Measurements from ENCODE around the gene TPR. TPM values are rescaled to one million over a fixed set of nuclear protein-coding genes. Genes with fewer than 3 reads are reported as not detected.

TPR gene
- total RNA-seq, 4 donors from 2014 or later: 70.9 to 94.7 (median 75.4) TPM

DNA sequence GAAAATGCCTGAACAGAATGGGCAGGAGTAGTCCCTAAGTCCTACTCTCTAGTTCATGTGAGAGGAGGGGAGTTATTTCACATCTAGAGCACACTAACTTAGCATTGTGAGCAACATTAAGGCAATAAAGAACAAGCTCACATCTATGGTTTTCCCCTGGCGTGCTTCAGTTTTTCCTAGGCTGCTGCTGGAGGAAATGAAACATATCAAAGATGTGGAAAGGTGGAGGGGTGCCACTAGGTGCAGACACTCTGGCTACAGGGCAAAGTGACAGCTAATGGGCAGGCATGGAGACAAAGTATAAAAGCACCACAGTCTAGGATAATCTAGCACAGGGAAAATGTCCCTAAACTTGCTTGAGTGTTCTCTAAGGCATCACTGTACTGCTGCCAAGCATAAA lies 82.2 kb downstream of the TPR start:
- DNase-seq (ENCODE audit: low spot score in 2 of 2): no peak
- intact Hi-C loops (cut with DNase I; ENCODE audit: low total_unique reads): no loop called here
- 67 to 77% methylated on average over 1 of the region's 1 CpG for WGBS, 2 donors
- no peak overlapping the region for H3K4me3 ChIP-seq (ENCODE audit: low read depth, poor library complexity, severe bottlenecking)
- TF ChIP-seq POLR2A (IDR thresholded peaks at IDR 0.05): no peak
- TF ChIP-seq, protein P1, sequence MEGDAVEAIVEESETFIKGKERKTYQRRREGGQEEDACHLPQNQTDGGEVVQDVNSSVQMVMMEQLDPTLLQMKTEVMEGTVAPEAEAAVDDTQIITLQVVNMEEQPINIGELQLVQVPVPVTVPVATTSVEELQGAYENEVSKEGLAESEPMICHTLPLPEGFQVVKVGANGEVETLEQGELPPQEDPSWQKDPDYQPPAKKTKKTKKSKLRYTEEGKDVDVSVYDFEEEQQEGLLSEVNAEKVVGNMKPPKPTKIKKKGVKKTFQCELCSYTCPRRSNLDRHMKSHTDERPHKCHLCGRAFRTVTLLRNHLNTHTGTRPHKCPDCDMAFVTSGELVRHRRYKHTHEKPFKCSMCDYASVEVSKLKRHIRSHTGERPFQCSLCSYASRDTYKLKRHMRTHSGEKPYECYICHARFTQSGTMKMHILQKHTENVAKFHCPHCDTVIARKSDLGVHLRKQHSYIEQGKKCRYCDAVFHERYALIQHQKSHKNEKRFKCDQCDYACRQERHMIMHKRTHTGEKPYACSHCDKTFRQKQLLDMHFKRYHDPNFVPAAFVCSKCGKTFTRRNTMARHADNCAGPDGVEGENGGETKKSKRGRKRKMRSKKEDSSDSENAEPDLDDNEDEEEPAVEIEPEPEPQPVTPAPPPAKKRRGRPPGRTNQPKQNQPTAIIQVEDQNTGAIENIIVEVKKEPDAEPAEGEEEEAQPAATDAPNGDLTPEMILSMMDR (IDR thresholded peaks at IDR 0.05): no peak

DNA sequence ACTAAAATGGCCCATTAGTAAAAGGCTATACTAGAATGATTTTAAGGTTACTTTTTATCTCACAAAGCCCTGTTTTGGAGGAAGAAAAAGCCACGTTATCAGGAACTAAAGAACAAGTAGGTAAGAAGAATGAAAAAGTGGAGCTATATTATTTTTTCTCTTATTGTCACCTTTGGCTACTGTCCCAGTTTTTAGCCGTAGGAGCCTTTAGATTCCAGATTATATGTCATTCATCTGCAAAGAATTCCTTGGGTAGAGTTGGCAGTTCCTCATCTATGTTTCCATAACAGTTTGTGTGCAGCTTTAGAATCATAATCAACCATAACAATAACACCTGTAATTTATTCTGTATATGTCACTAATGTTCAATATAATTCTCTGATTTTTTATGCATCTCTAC lies 83.8 kb downstream of the TPR start:
- H3K4me3 ChIP-seq (ENCODE audit: low read depth, poor library complexity, severe bottlenecking): no peak overlapping the region
- no peak for TF ChIP-seq POLR2A (IDR thresholded peaks at IDR 0.05)
- TF ChIP-seq, protein P1 (IDR thresholded peaks at IDR 0.05): no peak
- 39 to 62% methylated on average over 2 of the region's 2 CpGs for WGBS, 2 donors
- intact Hi-C loops (cut with DNase I; ENCODE audit: low total_unique reads): no loop called here
- no peak for DNase-seq (ENCODE audit: low spot score in 2 of 2)

DNA sequence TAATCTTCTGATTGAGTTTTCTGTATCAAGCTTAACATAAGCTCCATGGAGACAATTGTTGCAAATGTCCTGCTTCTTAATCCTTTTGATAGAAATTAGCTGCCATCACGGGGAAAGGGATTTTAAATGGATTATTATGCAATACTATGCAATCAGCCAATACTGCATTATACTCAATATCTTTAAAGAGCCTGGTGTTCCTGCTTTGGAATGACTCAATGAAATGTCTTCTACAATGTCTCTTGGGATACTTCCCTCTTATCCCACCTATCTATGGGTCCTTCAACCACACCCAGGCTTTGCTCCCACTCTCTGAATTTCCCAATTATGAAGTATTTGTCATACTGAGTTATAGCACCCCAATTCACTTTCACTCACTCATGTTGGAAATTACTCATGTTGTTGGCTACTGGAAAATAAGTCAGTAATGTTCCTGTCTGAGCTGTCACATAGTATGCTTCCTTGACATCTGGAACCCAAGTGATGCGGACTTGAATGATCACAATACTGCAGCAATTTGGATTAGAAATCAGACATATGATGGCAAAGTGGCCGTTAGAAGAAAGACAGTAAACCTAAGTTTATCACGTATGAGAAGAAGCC lies 85.0 kb downstream of the TPR start:
- TF ChIP-seq, protein P1 (IDR thresholded peaks at IDR 0.05): no peak
- TF ChIP-seq POLR2A (IDR thresholded peaks at IDR 0.05): no peak
- 78 to 86% methylated on average over 4 of the region's 4 CpGs for WGBS, 2 donors
- DNase-seq (ENCODE audit: low spot score in 2 of 2): no peak
- intact Hi-C loops (cut with DNase I; ENCODE audit: low total_unique reads): no loop called here
- no peak overlapping the region for H3K4me3 ChIP-seq (ENCODE audit: low read depth, poor library complexity, severe bottlenecking)

DNA sequence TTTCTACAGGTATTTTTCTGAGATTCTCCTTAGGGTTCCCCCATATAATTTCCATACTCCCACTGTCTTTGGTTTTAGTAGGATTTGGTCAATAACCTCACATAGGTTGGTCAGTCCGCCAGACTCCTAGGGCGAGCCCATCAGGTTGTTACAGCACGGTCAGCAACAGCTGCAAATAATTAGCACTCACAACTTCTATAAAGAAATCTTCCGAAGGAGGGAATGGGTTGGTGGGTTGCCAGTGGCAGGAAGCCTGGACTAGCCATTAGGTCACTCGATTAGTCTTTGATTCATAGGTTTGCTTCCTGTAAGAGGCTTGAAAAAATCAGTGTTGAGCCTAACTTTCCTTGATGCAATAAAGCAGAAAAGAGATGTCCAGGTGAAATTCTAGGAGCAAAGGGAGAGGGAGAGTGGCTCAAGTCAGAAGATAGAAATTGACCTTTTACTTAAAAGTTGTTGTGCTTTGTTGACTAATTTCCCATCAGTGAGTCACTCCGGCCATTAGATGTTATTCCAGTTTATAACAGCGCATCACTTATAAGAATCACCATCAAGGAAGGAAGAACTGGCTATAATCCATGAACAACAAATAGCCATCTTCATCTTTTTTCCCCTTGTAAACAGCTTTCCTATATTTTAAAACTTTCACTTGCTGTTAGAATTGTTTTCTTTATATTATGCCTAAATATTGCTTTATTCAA lies 88.3 kb downstream of the TPR start:
- no peak for DNase-seq (ENCODE audit: low spot score in 2 of 2)
- no peak overlapping the region for H3K4me3 ChIP-seq (ENCODE audit: low read depth, poor library complexity, severe bottlenecking)
- intact Hi-C loops (cut with DNase I; ENCODE audit: low total_unique reads): no loop called here
- no peak for TF ChIP-seq POLR2A (IDR thresholded peaks at IDR 0.05)
- 77 to 80% methylated on average over 7 of the region's 7 CpGs for WGBS, 2 donors

DNA sequence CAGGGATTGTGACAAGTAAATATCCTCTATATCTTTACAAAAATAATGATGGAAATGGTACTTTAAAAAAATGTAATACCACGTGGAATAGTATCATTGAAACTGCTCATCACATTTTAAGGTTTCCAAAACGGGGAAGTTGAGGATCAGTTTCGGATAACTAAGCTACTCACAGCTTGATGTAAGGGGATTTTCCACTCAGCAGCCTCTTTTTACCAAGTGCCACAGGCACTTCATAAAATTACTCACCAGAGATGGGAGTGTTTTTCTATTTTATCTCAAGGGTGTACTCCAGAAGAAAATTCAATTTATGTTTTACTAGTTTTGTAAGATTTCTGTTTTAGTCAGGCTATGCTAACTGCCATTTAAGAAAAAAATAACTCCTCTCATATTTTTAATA lies 91.7 kb downstream of the TPR start:
- TF ChIP-seq, protein P1 (IDR thresholded peaks at IDR 0.05): no peak
- no peak overlapping the region for H3K4me3 ChIP-seq (ENCODE audit: low read depth, poor library complexity, severe bottlenecking)
- DNase-seq (ENCODE audit: low spot score in 2 of 2): no peak
- 43 to 50% methylated on average over 3 of the region's 3 CpGs for WGBS, 2 donors
- intact Hi-C loops (cut with DNase I; ENCODE audit: low total_unique reads): no loop called here

DNA sequence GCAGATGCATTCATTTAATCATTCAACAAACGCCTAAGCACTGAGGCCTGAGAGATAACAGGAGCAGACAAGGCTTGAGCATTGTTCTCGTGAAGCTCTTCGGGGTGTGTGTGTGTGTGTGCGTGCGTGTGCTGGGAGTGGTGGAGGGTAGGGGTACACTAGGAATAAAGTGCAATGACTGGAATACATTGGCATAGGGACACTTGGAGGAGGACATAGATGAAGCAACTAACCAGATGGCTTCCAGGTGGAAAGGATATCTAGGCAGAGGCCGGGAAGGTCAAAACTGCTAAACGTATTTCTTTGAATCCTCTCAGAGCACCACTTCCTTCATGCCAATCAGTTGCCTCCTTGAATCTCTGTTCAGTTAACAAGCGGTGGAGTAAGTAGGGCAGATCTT lies 92.6 kb downstream of the TPR start:
- intact Hi-C loops (cut with DNase I; ENCODE audit: low total_unique reads): no loop called here
- no peak overlapping the region for H3K4me3 ChIP-seq (ENCODE audit: low read depth, poor library complexity, severe bottlenecking)
- WGBS, 2 donors: 80 to 87% methylated on average over 8 of the region's 8 CpGs
- TF ChIP-seq POLR2A (IDR thresholded peaks at IDR 0.05): no peak
- TF ChIP-seq, protein P1 (IDR thresholded peaks at IDR 0.05): no peak
- DNase-seq (ENCODE audit: low spot score in 2 of 2): no peak

Measured in lower leg skin (tissue), 4 donors.